ENCODE measurements around the gene WNK2.

WNK2 gene

GRCh38 chr9:93292664-93293328 lies 108.9 kb downstream of the WNK2 start:
- in situ Hi-C loops (cut with HindIII; ENCODE audit: low pct_ligation_motif_present, low pct_unique_long_range_greater_than_20kb, low sequenced_read_pairs): no loop called here
- no peak for DNase-seq

- in situ Hi-C loops (cut with HindIII; ENCODE audit: low pct_ligation_motif_present, low pct_unique_long_range_greater_than_20kb, low sequenced_read_pairs): no loop called here
- no peak for DNase-seq
Observed at GRCh38 chr9:93294011-93294410, 110.1 kb downstream of the WNK2 start.

GRCh38 chr9:93295031-93295430 lies 111.1 kb downstream of the WNK2 start:
- in situ Hi-C loops (cut with HindIII; ENCODE audit: low pct_ligation_motif_present, low pct_unique_long_range_greater_than_20kb, low sequenced_read_pairs): no loop called here
- no peak for DNase-seq

GRCh38 chr9:93295456-93296076 lies 111.6 kb downstream of the WNK2 start:
- in situ Hi-C loops (cut with HindIII; ENCODE audit: low pct_ligation_motif_present, low pct_unique_long_range_greater_than_20kb, low sequenced_read_pairs): no loop called here
- DNase-seq: no peak

- in situ Hi-C loops (cut with HindIII; ENCODE audit: low pct_ligation_motif_present, low pct_unique_long_range_greater_than_20kb, low sequenced_read_pairs): no loop called here
- DNase-seq: no peak
Observed at GRCh38 chr9:93296889-93297480, 113.0 kb downstream of the WNK2 start.

GRCh38 chr9:93297659-93298497 lies 113.9 kb downstream of the WNK2 start:
- in situ Hi-C loops (cut with HindIII; ENCODE audit: low pct_ligation_motif_present, low pct_unique_long_range_greater_than_20kb, low sequenced_read_pairs): no loop called here
- DNase-seq: no peak

- in situ Hi-C loops (cut with HindIII; ENCODE audit: low pct_ligation_motif_present, low pct_unique_long_range_greater_than_20kb, low sequenced_read_pairs): no loop called here
- no peak for DNase-seq
Observed at GRCh38 chr9:93298498-93299417, 114.8 kb downstream of the WNK2 start.

GRCh38 chr9:93299418-93300174 lies 115.7 kb downstream of the WNK2 start:
- in situ Hi-C loops (cut with HindIII; ENCODE audit: low pct_ligation_motif_present, low pct_unique_long_range_greater_than_20kb, low sequenced_read_pairs): no loop called here
- no peak for DNase-seq

GRCh38 chr9:93300175-93300572 lies 116.2 kb downstream of the WNK2 start:
- in situ Hi-C loops (cut with HindIII; ENCODE audit: low pct_ligation_motif_present, low pct_unique_long_range_greater_than_20kb, low sequenced_read_pairs): no loop called here
- no peak for DNase-seq

- in situ Hi-C loops (cut with HindIII; ENCODE audit: low pct_ligation_motif_present, low pct_unique_long_range_greater_than_20kb, low sequenced_read_pairs): no loop called here
- DNase-seq: no peak
Observed at GRCh38 chr9:93300585-93301081, 116.7 kb downstream of the WNK2 start.

GRCh38 chr9:93301291-93301811 lies 117.4 kb downstream of the WNK2 start:
- in situ Hi-C loops (cut with HindIII; ENCODE audit: low pct_ligation_motif_present, low pct_unique_long_range_greater_than_20kb, low sequenced_read_pairs): no loop called here
- DNase-seq: no peak

GRCh38 chr9:93301911-93302541 lies 118.1 kb downstream of the WNK2 start:
- in situ Hi-C loops (cut with HindIII; ENCODE audit: low pct_ligation_motif_present, low pct_unique_long_range_greater_than_20kb, low sequenced_read_pairs): no loop called here

GRCh38 chr9:93302586-93303257 lies 118.8 kb downstream of the WNK2 start:
- in situ Hi-C loops (cut with HindIII; ENCODE audit: low pct_ligation_motif_present, low pct_unique_long_range_greater_than_20kb, low sequenced_read_pairs): no loop called here
- DNase-seq: peak; percentile 54

More at GRCh38 chr9:93301911-93302541, 118.1 kb downstream of the WNK2 start:
- DNase-seq: no peak

- in situ Hi-C loops (cut with HindIII; ENCODE audit: low pct_ligation_motif_present, low pct_unique_long_range_greater_than_20kb, low sequenced_read_pairs): no loop called here
- DNase-seq: no peak
Observed at GRCh38 chr9:93303258-93303771, 119.4 kb downstream of the WNK2 start.

- no peak for DNase-seq
- in situ Hi-C loops (cut with HindIII; ENCODE audit: low pct_ligation_motif_present, low pct_unique_long_range_greater_than_20kb, low sequenced_read_pairs): no loop called here
Observed at GRCh38 chr9:93303806-93304573, 120.1 kb downstream of the WNK2 start.
